ENCODE results near the gene CD207. TPM values are rescaled to one million over a fixed set of nuclear protein-coding genes. Genes with fewer than 3 reads are reported as not detected.
"Not testable (repeated sequence)": the region's sequence is repeated elsewhere in the genome, so short reads cannot be mapped to it uniquely, and the experiment has no call there.

CD207 gene
- total RNA-seq (not detected), polyA plus RNA-seq (not detected)

GRCh38 chr2:70835643-70836042 is at the start of gene CD207:
Gene CD207, minus strand, starts transcription at chr2:70835816. Its CDS starts 40 bp downstream, at chr2:70835776.
- TF ChIP-seq MAX (IDR thresholded peaks at IDR 0.05) (no peak), RAD21 (IDR thresholded peaks at IDR 0.05) (no peak), JUND (IDR thresholded peaks at IDR 0.05) (no peak), SP1 (IDR thresholded peaks at IDR 0.05) (no peak), EGR1 (IDR thresholded peaks at IDR 0.05; ENCODE audit: low read depth in 2 of 2) (no peak), TAF1 (conservative IDR thresholded peaks at IDR 0.05) (no peak), GABPA (IDR thresholded peaks at IDR 0.05 in 1 of 2, conservative IDR thresholded peaks at IDR 0.05 in 1 of 2) (no peak), REST (IDR thresholded peaks at IDR 0.05) (no peak), ATF3 (IDR thresholded peaks at IDR 0.05) (no peak), FOXA1 (IDR thresholded peaks at IDR 0.05) (no peak)
- no peak for DNase-seq (ENCODE audit: low spot score)
- 87% methylated on average over 4 of the region's 4 CpGs for WGBS
- no peaks in the 10 kb centered on the region for H3K4me1 ChIP-seq (ENCODE audit: control insufficient read depth in 4 of 4, insufficient read depth in 4 of 4, low read length in 3 of 4)
- no peak within 1 kb of the TSS for H3K9ac ChIP-seq (ENCODE audit: low read depth in 1 of 2, low read length in 2 of 2)
- H3K9me3 ChIP-seq (ENCODE audit: control insufficient read depth in 4 of 4, low read length in 3 of 4): peaks cover 0 to 9% (median under 1%) of the 10 kb centered on the region in 4 donors
- no peak within 1 kb of the TSS for H3K27ac ChIP-seq (ENCODE audit: low read depth in 1 of 2, low read length in 2 of 2)
- no peaks in the 10 kb centered on the region for H3K27me3 ChIP-seq (ENCODE audit: control insufficient read depth in 4 of 4, insufficient read depth in 4 of 4, low read length in 3 of 4)
- no peak within 1 kb of the TSS for H3K4me3 ChIP-seq (ENCODE audit: low read depth in 1 of 3, low read length in 3 of 3)
- H3K36me3 ChIP-seq (ENCODE audit: control insufficient read depth in 4 of 4, insufficient read depth in 3 of 4, low read depth in 1 of 4, low read length in 3 of 4): no peaks in the 10 kb centered on the region

DNA sequence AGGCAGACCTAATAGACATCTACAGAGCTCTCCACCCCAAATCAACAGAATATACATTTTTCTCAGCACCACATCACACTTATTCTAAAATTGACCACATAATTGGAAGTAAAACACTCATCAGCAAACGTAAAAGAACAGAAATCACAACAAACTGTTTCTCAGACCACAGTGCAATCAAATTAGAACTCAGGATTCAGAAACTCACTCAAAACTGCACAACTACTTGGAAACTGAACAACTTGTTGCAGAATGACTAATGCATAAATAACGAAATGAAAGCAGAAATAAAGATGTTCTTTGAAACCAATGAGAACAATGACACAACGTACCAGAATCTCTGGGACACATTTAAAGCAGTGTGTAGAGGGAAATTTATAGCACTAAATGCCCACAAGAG is 42.9 kb upstream of the CD207 start:
- not testable (repeated sequence) for DNase-seq (ENCODE audit: low spot score); H3K27ac ChIP-seq (ENCODE audit: low read depth in 1 of 2, low read length in 2 of 2); H3K9ac ChIP-seq (ENCODE audit: low read depth in 1 of 2, low read length in 2 of 2); H3K4me3 ChIP-seq (ENCODE audit: low read depth in 1 of 3, low read length in 3 of 3); H3K4me1 ChIP-seq (ENCODE audit: control insufficient read depth in 4 of 4, insufficient read depth in 4 of 4, low read length in 3 of 4); H3K9me3 ChIP-seq (ENCODE audit: control insufficient read depth in 4 of 4, low read length in 3 of 4); H3K36me3 ChIP-seq (ENCODE audit: control insufficient read depth in 4 of 4, insufficient read depth in 3 of 4, low read depth in 1 of 4, low read length in 3 of 4)
- WGBS: 50% methylated on average over 3 of the region's 3 CpGs
- peaks cover 0 to 19% (median 3%) of the 10 kb centered on the region in 4 donors for H3K27me3 ChIP-seq (ENCODE audit: control insufficient read depth in 4 of 4, insufficient read depth in 4 of 4, low read length in 3 of 4)

DNA sequence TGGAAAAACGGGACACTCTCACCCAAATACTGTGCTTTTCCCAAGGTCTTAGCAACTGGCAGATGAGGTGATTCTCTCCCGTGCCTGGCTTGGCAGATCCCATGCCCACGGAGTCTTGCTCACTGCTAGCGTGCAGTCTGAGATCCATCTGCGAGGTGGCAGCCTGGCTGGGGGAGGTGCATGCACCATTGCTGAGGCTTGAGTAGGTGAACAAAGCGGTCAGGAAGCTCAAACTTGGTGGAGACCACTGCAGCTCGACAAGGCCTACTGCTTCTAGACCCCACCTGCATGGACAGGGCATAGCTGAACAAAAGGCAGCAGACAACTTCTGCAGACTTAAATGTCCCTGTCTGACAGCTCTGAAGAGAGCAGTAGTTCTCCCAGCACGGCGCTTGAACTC is 40.5 kb upstream of the CD207 start:
- DNase-seq (ENCODE audit: low spot score); H3K27ac ChIP-seq (ENCODE audit: low read depth in 1 of 2, low read length in 2 of 2); H3K4me3 ChIP-seq (ENCODE audit: low read depth in 1 of 3, low read length in 3 of 3); H3K4me1 ChIP-seq (ENCODE audit: control insufficient read depth in 4 of 4, insufficient read depth in 4 of 4, low read length in 3 of 4); H3K36me3 ChIP-seq (ENCODE audit: control insufficient read depth in 4 of 4, insufficient read depth in 3 of 4, low read depth in 1 of 4, low read length in 3 of 4); H3K9ac ChIP-seq (ENCODE audit: low read depth in 1 of 2, low read length in 2 of 2); H3K9me3 ChIP-seq (ENCODE audit: control insufficient read depth in 4 of 4, low read length in 3 of 4): not testable (repeated sequence)
- H3K27me3 ChIP-seq (ENCODE audit: control insufficient read depth in 4 of 4, insufficient read depth in 4 of 4, low read length in 3 of 4): peaks cover 0 to 11% (median 3%) of the 10 kb centered on the region in 4 donors
- 65% methylated on average over 9 of the region's 9 CpGs for WGBS

DNA sequence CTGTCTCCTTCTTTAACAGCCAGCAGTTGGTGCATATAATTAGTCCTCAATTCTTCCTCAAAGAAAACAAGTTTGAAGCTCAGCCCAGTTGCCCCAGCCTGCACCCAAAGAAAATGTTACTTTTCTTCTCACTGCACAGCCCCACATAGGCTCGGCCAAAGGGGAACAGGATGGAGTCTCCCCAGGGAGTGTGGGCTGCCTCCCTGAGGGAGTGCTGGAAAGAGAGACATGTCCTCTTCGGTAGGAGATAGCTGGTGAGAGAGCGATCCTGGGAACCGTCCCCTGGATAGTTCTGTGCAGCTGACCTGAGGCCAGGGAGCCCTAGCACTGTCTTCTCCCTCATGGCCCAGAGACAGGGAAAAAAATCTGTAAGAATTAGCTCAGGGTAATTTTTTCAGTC is 37.9 kb upstream of the CD207 start:
- no peak for DNase-seq (ENCODE audit: low spot score)
- Histone ChIP-seq H3K36me3 (ENCODE audit: control insufficient read depth in 4 of 4, insufficient read depth in 3 of 4, low read depth in 1 of 4, low read length in 3 of 4) (no peaks in the 10 kb centered on the region), H3K27ac (ENCODE audit: low read depth in 1 of 2, low read length in 2 of 2) (no peak overlapping the region), H3K9ac (ENCODE audit: low read depth in 1 of 2, low read length in 2 of 2) (no peak overlapping the region), H3K9me3 (ENCODE audit: control insufficient read depth in 4 of 4, low read length in 3 of 4) (no peaks in the 10 kb centered on the region), H3K27me3 (ENCODE audit: control insufficient read depth in 4 of 4, insufficient read depth in 4 of 4, low read length in 3 of 4) (peaks cover 0 to 11% (median 4%) of the 10 kb centered on the region in 4 donors), H3K4me1 (ENCODE audit: control insufficient read depth in 4 of 4, insufficient read depth in 4 of 4, low read length in 3 of 4) (peaks cover 0 to 9% (median 2%) of the 10 kb centered on the region in 4 donors), H3K4me3 (ENCODE audit: low read depth in 1 of 3, low read length in 3 of 3) (no peak overlapping the region)
- 37% methylated on average over 4 of the region's 4 CpGs for WGBS
- TF ChIP-seq FOXA1 (IDR thresholded peaks at IDR 0.05) (no peak), TAF1 (conservative IDR thresholded peaks at IDR 0.05) (no peak), HNF4A (conservative IDR thresholded peaks at IDR 0.05) (no peak), REST (IDR thresholded peaks at IDR 0.05) (no peak)
- TF ChIP-seq, protein P1, sequence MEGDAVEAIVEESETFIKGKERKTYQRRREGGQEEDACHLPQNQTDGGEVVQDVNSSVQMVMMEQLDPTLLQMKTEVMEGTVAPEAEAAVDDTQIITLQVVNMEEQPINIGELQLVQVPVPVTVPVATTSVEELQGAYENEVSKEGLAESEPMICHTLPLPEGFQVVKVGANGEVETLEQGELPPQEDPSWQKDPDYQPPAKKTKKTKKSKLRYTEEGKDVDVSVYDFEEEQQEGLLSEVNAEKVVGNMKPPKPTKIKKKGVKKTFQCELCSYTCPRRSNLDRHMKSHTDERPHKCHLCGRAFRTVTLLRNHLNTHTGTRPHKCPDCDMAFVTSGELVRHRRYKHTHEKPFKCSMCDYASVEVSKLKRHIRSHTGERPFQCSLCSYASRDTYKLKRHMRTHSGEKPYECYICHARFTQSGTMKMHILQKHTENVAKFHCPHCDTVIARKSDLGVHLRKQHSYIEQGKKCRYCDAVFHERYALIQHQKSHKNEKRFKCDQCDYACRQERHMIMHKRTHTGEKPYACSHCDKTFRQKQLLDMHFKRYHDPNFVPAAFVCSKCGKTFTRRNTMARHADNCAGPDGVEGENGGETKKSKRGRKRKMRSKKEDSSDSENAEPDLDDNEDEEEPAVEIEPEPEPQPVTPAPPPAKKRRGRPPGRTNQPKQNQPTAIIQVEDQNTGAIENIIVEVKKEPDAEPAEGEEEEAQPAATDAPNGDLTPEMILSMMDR (IDR thresholded peaks at IDR 0.05; ENCODE audit: low read depth, low read length, missing input control): no peak

Data from liver (tissue), 9 donors.